ENCODE data around the gene STX12.

Gene STX12

GRCh38 chr1:27872059-27872801, 99.2 kb downstream of the STX12 start, which contains the start of gene THEMIS2:
Gene THEMIS2, plus strand, starts transcription at chr1:27872544. Its CDS starts 28 bp downstream, at chr1:27872572.
- DNase-seq, result no peak

DNA sequence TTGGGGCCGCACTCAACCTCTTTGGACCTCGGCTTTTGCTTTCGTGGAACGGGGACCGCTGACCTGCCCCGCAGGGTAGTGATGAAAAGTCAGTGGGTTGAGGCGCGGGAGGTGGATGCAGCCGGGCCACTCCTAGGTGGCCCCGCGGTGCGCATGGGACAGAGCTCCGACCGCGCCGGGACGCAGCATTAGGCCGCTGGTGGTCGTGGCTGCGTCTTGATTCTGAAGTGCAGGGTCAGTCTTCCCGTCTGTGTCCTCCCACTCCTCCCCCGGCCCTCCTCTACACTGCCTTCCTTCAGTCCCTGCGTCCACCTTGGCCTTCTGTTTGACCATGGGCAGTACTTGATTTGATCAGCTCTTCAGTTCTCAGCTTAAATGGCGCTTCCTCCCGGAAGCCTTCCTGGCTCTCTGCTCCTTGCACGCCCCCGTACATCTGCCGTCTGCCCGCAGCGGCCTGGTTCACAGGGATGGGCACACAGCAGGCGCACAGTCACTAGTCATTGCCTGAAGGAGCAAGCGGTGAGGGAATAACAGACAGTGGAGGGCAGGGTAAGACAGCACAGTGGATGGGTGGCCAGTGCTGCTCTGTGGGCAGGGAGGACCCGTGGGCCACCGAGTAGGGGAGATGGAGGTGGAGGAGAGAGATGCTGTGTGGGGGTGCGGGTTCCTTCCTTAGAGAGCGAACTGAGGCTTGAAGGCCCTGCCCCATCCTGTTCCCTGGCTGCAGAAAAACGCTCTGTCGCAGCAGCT, 100.0 kb downstream of the STX12 start:
- DNase-seq, result no peak

GRCh38 chr1:27873671-27874384, 100.8 kb downstream of the STX12 start:
- DNase-seq, result no peak

Data from kidney glomerular epithelial cell (primary cell).